H9 (cell line): ENCODE measurements around the gene CTCFL. TPM values are rescaled to one million over a fixed set of nuclear protein-coding genes. Genes with fewer than 3 reads are reported as not detected.
A peak's percentile ranks its signal among the peaks of the same experiment; 100 is the strongest.

Experiments
- DNase-seq: peaks from one replicate; pipeline ENCODE4 v3.0.0-alpha.2; 2017
- H2AFZ ChIP-seq: one replicate; pipeline ENCODE4 v1.6.1; 2013; ENCODE audit warnings: mild to moderate bottlenecking, low read length, control low read depth, moderate library complexity
- H2AK5ac ChIP-seq: 2 replicates; pipeline ENCODE4 v1.6.1; 2013; ENCODE audit warnings: low read length, control low read depth, mixed read lengths; ENCODE audit not compliant: insufficient read length
- H2BK120ac ChIP-seq: one replicate; pipeline ENCODE4 v1.6.1; 2013; ENCODE audit warnings: low read depth, mild to moderate bottlenecking, low read length, control low read depth, inconsistent platforms; ENCODE audit not compliant: poor library complexity, severe bottlenecking
- H2BK12ac ChIP-seq: 2 replicates; pipeline ENCODE4 v1.6.1; 2013; ENCODE audit warnings: low read length, control low read depth, mixed read lengths, low read depth; ENCODE audit not compliant: insufficient read length
- H2BK15ac ChIP-seq: 2 replicates; pipeline ENCODE4 v1.6.1; 2013; ENCODE audit warnings: low read depth, low read length, control low read depth
- H2BK20ac ChIP-seq: one replicate; pipeline ENCODE4 v1.6.1; 2013; ENCODE audit warnings: low read depth, mild to moderate bottlenecking, low read length, control low read depth, inconsistent platforms; ENCODE audit not compliant: poor library complexity, severe bottlenecking
- H2BK5ac ChIP-seq: 2 replicates; pipeline ENCODE4 v1.6.1; 2013; ENCODE audit warnings: low read length, control low read depth, mixed read lengths; ENCODE audit not compliant: insufficient read length
- H3K14ac ChIP-seq: 2 replicates; pipeline ENCODE4 v1.6.1; 2013; ENCODE audit warnings: low read length, control low read depth; ENCODE audit not compliant: insufficient read depth
- H3K18ac ChIP-seq: 2 replicates; pipeline ENCODE4 v1.6.1; 2013; ENCODE audit warnings: low read depth, mild to moderate bottlenecking, mixed read lengths, low read length, control low read depth; ENCODE audit not compliant: insufficient read length
- H3K23ac ChIP-seq: 2 replicates; pipeline ENCODE4 v1.6.1; 2013; ENCODE audit warnings: low read length, control low read depth, mixed read lengths, low read depth; ENCODE audit not compliant: insufficient read length
- H3K23me2 ChIP-seq: 2 replicates; pipeline ENCODE4 v1.6.1; 2013; ENCODE audit warnings: low read depth, mild to moderate bottlenecking, mixed read lengths, low read length, control low read depth; ENCODE audit not compliant: insufficient read length, poor library complexity, severe bottlenecking
- H3K27ac ChIP-seq: 2 replicates; pipeline ENCODE4 v1.5.1; 2013; ENCODE audit warnings: low read length, control low read depth, mixed read lengths, low read depth; ENCODE audit not compliant: insufficient read length
- H3K27me3 ChIP-seq: 2 replicates; pipeline ENCODE4 v1.6.1; 2013; ENCODE audit warnings: low read length, control low read depth, inconsistent platforms; ENCODE audit not compliant: insufficient read depth
- H3K4ac ChIP-seq: 2 replicates; pipeline ENCODE4 v1.6.1; 2013; ENCODE audit warnings: low read depth, mild to moderate bottlenecking, control low read depth, inconsistent platforms, low read length, moderate library complexity
- H3K4me1 ChIP-seq: 2 replicates; pipeline ENCODE4 v1.6.1; 2013; ENCODE audit warnings: low read length, control low read depth, inconsistent platforms; ENCODE audit not compliant: insufficient read depth
- H3K4me2 ChIP-seq: 2 replicates; pipeline ENCODE4 v1.6.1; 2013; ENCODE audit warnings: low read length, control low read depth, mixed read lengths; ENCODE audit not compliant: insufficient read length, insufficient read depth
- H3K56ac ChIP-seq: 2 replicates; pipeline ENCODE4 v1.6.1; 2013; ENCODE audit warnings: low read depth, mild to moderate bottlenecking, mixed read lengths, low read length, control low read depth; ENCODE audit not compliant: insufficient read length
- H3K79me1 ChIP-seq: 2 replicates; pipeline ENCODE4 v1.6.1; 2013; ENCODE audit warnings: low read depth, mild to moderate bottlenecking, moderate library complexity, low read length, control low read depth, inconsistent platforms; ENCODE audit not compliant: insufficient read depth, poor library complexity, severe bottlenecking
- H3K79me2 ChIP-seq: 2 replicates; pipeline ENCODE4 v1.6.1; 2013; ENCODE audit warnings: low read length, control low read depth, inconsistent platforms; ENCODE audit not compliant: insufficient read depth
- H3K9ac ChIP-seq: 2 replicates; pipeline ENCODE4 v1.6.1; 2013; ENCODE audit warnings: low read length, control low read depth, mixed read lengths; ENCODE audit not compliant: insufficient read length; ENCODE audit errors: extremely low read depth
- H3K9me3 ChIP-seq: one replicate; pipeline ENCODE4 v1.6.1; 2013; ENCODE audit warnings: low read depth, low read length, inconsistent platforms; ENCODE audit not compliant: control insufficient read depth
- H3T11ph ChIP-seq: one replicate; pipeline ENCODE4 v1.6.1; 2013; ENCODE audit warnings: mild to moderate bottlenecking, low read length, control low read depth, inconsistent platforms
- H4K20me1 ChIP-seq: one replicate; pipeline ENCODE4 v1.6.1; 2013; ENCODE audit not compliant: control insufficient read depth, insufficient read length, insufficient read depth
- H4K5ac ChIP-seq: 2 replicates; pipeline ENCODE4 v1.6.1; 2013; ENCODE audit warnings: low read depth, mild to moderate bottlenecking, mixed read lengths, low read length, control low read depth; ENCODE audit not compliant: insufficient read length
- H4K8ac ChIP-seq: replicated peaks from 2 replicates; pipeline ENCODE4 v1.6.1; 2013; ENCODE audit warnings: low read length, control low read depth, mixed read lengths, low read depth; ENCODE audit not compliant: insufficient read length
- H4K91ac ChIP-seq: 2 replicates; pipeline ENCODE4 v1.6.1; 2013; ENCODE audit warnings: low read depth, mild to moderate bottlenecking, moderate library complexity, mixed read lengths, low read length, control low read depth; ENCODE audit not compliant: insufficient read length
- H3K27ac Mint-ChIP-seq, 3 experiments: 2 replicates in 2 of 3; 3 replicates in 1 of 3; pipeline ENCODE4 v1.8.0; 2020 to 2021; ENCODE audit warnings: mixed read lengths in 3 of 3, mild to moderate bottlenecking in 1 of 3, moderate library complexity in 1 of 3
- H3K27me3 Mint-ChIP-seq: 2 replicates; pipeline ENCODE4 v1.8.0; 2021; ENCODE audit warnings: low read depth, mild to moderate bottlenecking, moderate library complexity, mixed read lengths
- H3K36me3 Mint-ChIP-seq, 3 experiments: 2 replicates in 2 of 3; 3 replicates in 1 of 3; pipeline ENCODE4 v1.8.0; 2020 to 2021; ENCODE audit warnings: low read depth in 3 of 3, mixed read lengths in 3 of 3; ENCODE audit not compliant: insufficient read depth in 1 of 3
- H3K4me1 Mint-ChIP-seq, 2 experiments: 2 replicates each; pipeline ENCODE4 v1.8.0; 2020; ENCODE audit warnings: mixed read lengths in 2 of 2
- H3K4me3 Mint-ChIP-seq, 2 experiments: 2 replicates in 1 of 2; 3 replicates in 1 of 2; pipeline ENCODE4 v1.8.0; 2020 to 2021; ENCODE audit warnings: mild to moderate bottlenecking in 2 of 2, mixed read lengths in 2 of 2, moderate library complexity in 1 of 2
- H3K9me3 Mint-ChIP-seq, 2 experiments: 2 replicates in 1 of 2; 3 replicates in 1 of 2; pipeline ENCODE4 v1.8.0; 2020; ENCODE audit warnings: mild to moderate bottlenecking in 2 of 2, mixed read lengths in 2 of 2, moderate library complexity in 1 of 2
- WGBS: extraction: QIAGEN DNeasy Blood & Tissue Kit; methylation state at CpG from one replicate; pipeline ENCODE4 v1.1.7; 2013; ENCODE audit warnings: missing lambda C conversion rate, low lambda C conversion rate, mixed read lengths; ENCODE audit not compliant: insufficient read length; ENCODE audit errors: extremely low coverage; 5-methylcytosine and 5-hydroxymethylcytosine counted together
- total RNA-seq: library from RNA; stranded (reverse); gene quantifications from 2 replicates; pipeline ENCODE4 v1.2.1, GENCODE V29; 2021
- TF ChIP-seq, protein P1 (sequence below): fragments of 200-600 bp; sonication (generic); conservative IDR thresholded peaks from 3 replicates; pipeline ENCODE4 v1.8.0; 2021; ENCODE audit warnings: antibody characterized with exemption, mild to moderate bottlenecking

The CTCFL gene
- total RNA-seq, 1 experiment from 2014 or later: 0.90 TPM

DNA sequence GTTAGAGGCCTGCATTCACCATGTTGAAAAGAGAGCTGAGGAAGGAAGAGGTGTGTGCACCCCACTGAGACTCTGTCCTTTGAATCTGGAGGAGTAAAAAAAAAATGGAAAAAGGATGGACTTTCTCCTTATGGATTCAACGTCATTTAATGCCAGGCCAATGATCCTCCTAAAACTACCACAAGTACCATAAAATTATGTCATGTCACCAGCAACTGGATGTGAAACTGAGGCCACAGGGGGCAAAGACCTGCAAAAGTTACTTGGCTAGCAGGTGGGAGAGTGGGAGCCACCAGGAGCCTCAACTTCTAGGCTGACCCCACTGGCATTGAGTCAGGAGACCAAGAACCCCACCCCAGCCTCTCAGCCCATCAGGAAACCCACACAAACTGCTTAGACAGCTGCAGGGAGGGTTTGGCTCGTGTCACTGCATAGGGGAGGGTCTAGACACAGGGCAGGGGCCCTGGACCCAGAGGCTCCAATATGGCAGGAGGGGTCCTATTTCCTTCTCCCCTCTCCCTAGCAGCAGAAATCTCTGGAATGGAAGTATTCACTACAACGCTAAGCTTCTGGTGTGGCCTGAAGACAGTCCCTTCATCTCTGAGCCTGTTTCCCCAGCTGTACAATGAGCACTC is 47.0 kb upstream of the CTCFL start:
- H2BK12ac ChIP-seq: no peak overlapping the region
- Mint-ChIP-seq H3K27me3 (peaks cover 17% of the 10 kb centered on the region), H3K36me3 (no peaks in the 10 kb centered on the region; a peak in 1 of 7 replicates), H3K9me3 (no peaks in the 10 kb centered on the region), H3K27ac (no peak overlapping the region; a peak in 1 of 7 replicates), H3K4me1 (peaks cover 15 to 17% of the 10 kb centered on the region in 2 experiments), H3K4me3 (no peak overlapping the region)
- no peak overlapping the region for H3T11ph ChIP-seq
- H3K79me2 ChIP-seq: no peaks in the 10 kb centered on the region
- no peak overlapping the region for H3K4ac ChIP-seq
- H3K23ac ChIP-seq: no peak overlapping the region
- H3K4me1 ChIP-seq: no peaks in the 10 kb centered on the region; the same call in 1 of the 2 replicates
- peak overlapping the region; percentile 31; the same call in 1 of the 2 replicates for H3K14ac ChIP-seq
- H2BK15ac ChIP-seq: no peak overlapping the region
- no peak overlapping the region for H2BK20ac ChIP-seq
- H3K27me3 ChIP-seq: no peaks in the 10 kb centered on the region; the same call in none of the 2 replicates
- H3K4me2 ChIP-seq: no peak overlapping the region
- no peak overlapping the region for H4K8ac ChIP-seq
- H2BK5ac ChIP-seq: no peak overlapping the region
- no CpG with 5 or more reads among the region's 3 CpGs for WGBS
- H3K18ac ChIP-seq: no peak overlapping the region
- H3K9me3 ChIP-seq: no peaks in the 10 kb centered on the region
- DNase-seq: no peak
- no peaks in the 10 kb centered on the region for H4K20me1 ChIP-seq
- no peak overlapping the region for H2BK120ac ChIP-seq
- no peaks in the 10 kb centered on the region for H3K79me1 ChIP-seq
- no peak overlapping the region for H3K9ac ChIP-seq
- no peaks in the 10 kb centered on the region for H3K23me2 ChIP-seq
- TF ChIP-seq, protein P1, sequence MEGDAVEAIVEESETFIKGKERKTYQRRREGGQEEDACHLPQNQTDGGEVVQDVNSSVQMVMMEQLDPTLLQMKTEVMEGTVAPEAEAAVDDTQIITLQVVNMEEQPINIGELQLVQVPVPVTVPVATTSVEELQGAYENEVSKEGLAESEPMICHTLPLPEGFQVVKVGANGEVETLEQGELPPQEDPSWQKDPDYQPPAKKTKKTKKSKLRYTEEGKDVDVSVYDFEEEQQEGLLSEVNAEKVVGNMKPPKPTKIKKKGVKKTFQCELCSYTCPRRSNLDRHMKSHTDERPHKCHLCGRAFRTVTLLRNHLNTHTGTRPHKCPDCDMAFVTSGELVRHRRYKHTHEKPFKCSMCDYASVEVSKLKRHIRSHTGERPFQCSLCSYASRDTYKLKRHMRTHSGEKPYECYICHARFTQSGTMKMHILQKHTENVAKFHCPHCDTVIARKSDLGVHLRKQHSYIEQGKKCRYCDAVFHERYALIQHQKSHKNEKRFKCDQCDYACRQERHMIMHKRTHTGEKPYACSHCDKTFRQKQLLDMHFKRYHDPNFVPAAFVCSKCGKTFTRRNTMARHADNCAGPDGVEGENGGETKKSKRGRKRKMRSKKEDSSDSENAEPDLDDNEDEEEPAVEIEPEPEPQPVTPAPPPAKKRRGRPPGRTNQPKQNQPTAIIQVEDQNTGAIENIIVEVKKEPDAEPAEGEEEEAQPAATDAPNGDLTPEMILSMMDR: no peak
- H2AFZ ChIP-seq: no peak overlapping the region
- H4K5ac ChIP-seq: no peak overlapping the region
- no peak overlapping the region for H4K91ac ChIP-seq
- H2AK5ac ChIP-seq: no peak overlapping the region
- H3K27ac ChIP-seq: no peak overlapping the region
- H3K56ac ChIP-seq: no peak overlapping the region
